Lower leg skin (tissue), 4 donors: ENCODE measurements around the gene CBFA2T3. TPM values are rescaled to one million over a fixed set of nuclear protein-coding genes. Genes with fewer than 3 reads are reported as not detected.

Experiments used
- DNase-seq, 2 donors: peaks; one replicate each; pipeline ENCODE4 v3.0.0-alpha.2; 2019; ENCODE audit warnings: low spot score in 2 of 2
- H3K4me3 ChIP-seq: fragments of 200-600 bp; sonication (generic); 2 replicates; pipeline ENCODE4 v1.5.1; 2017; ENCODE audit warnings: mild to moderate bottlenecking, low read depth; ENCODE audit not compliant: poor library complexity, severe bottlenecking
- POLR2A ChIP-seq, 2 donors: fragments of 450-650 bp; IDR thresholded peaks; one replicate each; pipeline ENCODE4 v1.6.1; 2016 to 2017; ENCODE audit warnings: antibody characterized with exemption in 2 of 2, mild to moderate bottlenecking in 1 of 2, moderate library complexity in 1 of 2
- WGBS, 2 donors: methylation state at CpG; one replicate each; pipeline ENCODE4 v1.1.5; 2018; 5-methylcytosine and 5-hydroxymethylcytosine counted together
- intact Hi-C: fragments of 100-400 bp; cut with DNase I; formaldehyde crosslinking; loops from one replicate; pipeline ENCODE4 v1.15.0; 2023; ENCODE audit warnings: low total_unique reads
- total RNA-seq, 4 donors: library from RNA; depleted of rRNA; stranded (reverse); fragments of >200 nt; gene quantifications; one replicate each; pipeline ENCODE4 v1.1.0, GENCODE V29; 2016
- TF ChIP-seq, protein P1 (sequence below), 3 donors: fragments of 450-650 bp; IDR thresholded peaks; one replicate each; pipeline ENCODE4 v1.5.1; 2016; ENCODE audit warnings: antibody characterized with exemption in 3 of 3, mild to moderate bottlenecking in 3 of 3, moderate library complexity in 2 of 3

Gene CBFA2T3
- total RNA-seq, 4 donors from 2014 or later = 0.93 to 4.4 (median 2.9) TPM

DNA sequence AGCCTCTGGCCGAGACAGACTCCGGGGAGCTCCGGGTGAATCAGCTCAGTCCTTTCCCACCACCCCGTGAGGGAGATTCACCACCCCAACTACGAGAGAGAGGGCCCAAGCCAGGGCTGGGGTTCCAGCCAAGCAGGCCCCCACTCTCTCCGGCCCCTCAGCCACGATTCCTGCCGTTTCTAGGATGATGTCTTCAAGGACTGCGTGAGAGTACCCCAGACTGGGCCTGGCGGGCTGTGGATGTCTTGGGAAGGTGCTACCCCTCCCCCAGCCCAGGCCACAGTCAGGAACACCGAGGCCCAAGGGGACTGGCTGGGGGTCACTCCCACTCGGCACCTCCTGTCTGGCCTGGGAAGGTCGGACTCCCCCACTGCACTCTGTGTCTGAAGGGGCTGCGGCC, 89.0 kb downstream of the CBFA2T3 start:
- H3K4me3 ChIP-seq = no peak overlapping the region
- no peak for TF ChIP-seq POLR2A (IDR thresholded peaks at IDR 0.05)
- TF ChIP-seq, protein P1, sequence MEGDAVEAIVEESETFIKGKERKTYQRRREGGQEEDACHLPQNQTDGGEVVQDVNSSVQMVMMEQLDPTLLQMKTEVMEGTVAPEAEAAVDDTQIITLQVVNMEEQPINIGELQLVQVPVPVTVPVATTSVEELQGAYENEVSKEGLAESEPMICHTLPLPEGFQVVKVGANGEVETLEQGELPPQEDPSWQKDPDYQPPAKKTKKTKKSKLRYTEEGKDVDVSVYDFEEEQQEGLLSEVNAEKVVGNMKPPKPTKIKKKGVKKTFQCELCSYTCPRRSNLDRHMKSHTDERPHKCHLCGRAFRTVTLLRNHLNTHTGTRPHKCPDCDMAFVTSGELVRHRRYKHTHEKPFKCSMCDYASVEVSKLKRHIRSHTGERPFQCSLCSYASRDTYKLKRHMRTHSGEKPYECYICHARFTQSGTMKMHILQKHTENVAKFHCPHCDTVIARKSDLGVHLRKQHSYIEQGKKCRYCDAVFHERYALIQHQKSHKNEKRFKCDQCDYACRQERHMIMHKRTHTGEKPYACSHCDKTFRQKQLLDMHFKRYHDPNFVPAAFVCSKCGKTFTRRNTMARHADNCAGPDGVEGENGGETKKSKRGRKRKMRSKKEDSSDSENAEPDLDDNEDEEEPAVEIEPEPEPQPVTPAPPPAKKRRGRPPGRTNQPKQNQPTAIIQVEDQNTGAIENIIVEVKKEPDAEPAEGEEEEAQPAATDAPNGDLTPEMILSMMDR (IDR thresholded peaks at IDR 0.05) = no peak
- WGBS, 2 donors = 58 to 76% methylated on average over 10 to 13 of the region's 14 CpGs
- no peak for DNase-seq
- intact Hi-C loops = no loop called here

DNA sequence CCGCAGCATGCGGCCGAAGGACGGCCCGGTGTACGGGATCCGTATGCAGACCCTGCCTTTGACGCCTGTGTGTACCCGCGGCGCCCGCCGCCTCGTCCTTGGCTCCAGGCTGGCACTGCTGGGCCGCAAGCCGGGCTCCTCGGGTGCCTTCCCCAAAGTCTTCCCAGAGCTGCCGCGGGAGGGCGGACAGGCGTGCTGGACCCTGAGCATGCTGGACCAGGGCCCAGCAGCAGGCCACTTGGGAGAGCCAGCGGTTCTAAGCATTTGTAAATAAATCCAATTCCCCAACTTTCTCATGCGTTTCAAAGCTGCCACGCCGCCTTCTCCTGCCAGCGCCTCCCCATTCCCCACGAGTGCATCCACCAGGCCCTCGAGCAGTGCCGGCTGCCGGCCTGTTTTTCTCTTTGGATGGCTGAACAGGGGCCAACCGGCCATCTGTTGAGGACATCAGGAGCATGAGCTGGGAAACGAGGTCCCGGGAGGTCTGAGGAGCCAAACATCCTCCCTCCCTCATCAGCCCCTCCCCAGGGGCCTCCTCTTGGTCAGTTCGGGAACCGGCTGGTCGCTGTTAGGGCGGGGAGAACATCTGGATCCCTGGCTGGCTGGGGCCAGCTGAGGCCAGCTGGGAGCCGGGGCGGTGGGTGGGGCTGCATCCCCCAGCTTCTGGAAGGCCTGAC, 90.0 kb downstream of the CBFA2T3 start:
- H3K4me3 ChIP-seq = no peak overlapping the region

DNA sequence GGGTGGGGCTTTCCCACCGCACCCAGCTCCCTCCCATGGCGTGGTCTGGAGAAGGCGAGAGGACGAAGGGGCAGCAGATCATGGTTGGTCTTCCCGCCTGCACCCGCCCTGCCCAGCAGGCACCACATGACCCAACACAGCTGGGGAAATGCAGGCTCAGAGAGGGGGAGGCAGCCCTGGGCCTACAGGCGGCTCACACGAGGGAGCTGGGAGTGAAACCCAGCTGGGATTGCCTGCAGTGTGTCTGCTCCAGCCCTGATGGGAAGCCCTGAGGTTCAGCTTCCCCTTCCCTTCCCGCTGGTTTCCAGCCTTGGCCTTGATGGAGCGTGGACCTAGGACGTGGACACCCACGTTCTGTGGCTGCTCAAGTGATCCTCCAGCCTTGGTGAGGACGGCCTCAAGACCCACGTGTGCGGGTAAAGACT, 90.6 kb downstream of the CBFA2T3 start:
- no peak overlapping the region for H3K4me3 ChIP-seq
- intact Hi-C loops = no loop called here
- WGBS, 2 donors = 82 to 90% methylated on average over 8 to 14 of the region's 15 CpGs
- TF ChIP-seq POLR2A (IDR thresholded peaks at IDR 0.05) = no peak
- TF ChIP-seq, protein P1 (IDR thresholded peaks at IDR 0.05) = no peak
- DNase-seq = no peak

More for the DNA sequence above, 90.0 kb downstream of the CBFA2T3 start:
- intact Hi-C loops = no loop called here
- DNase-seq = no peak
- WGBS, 2 donors = 65 to 71% methylated on average over 24 to 33 of the region's 39 CpGs
- TF ChIP-seq, protein P1 (IDR thresholded peaks at IDR 0.05) = no peak
- no peak for TF ChIP-seq POLR2A (IDR thresholded peaks at IDR 0.05)

DNA sequence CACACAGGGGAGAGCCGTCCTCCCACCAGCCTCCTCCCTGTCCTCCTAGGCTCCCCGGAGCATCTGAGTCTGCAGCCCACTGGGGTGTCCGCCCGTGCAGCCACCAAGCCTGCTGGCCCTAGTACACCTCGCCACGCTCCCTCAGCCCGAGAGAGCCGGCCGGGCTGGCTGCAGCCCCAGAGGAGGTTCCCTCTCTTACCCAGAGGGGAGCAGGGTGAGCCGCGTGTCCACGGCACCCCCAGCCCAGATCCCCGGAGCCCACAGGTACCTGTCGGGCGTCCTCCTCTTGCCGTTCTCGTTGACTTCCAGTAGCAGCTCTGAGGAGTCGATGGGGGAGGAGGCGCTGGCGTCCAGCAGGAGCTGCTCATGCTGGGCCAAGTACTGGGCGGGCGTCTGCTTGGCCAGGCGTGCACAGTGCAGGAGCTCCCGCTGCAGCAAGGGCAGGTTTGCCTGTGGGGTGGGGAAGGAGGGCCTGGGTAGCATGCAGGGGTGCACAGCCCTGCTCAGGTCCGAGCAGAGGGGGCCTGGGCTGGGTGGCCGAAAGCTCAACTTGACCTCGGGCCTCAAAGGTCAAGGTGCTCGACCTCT, 91.2 kb downstream of the CBFA2T3 start:
- WGBS, 2 donors = 86 to 89% methylated on average over 13 to 17 of the region's 28 CpGs
- intact Hi-C loops = no loop called here
- H3K4me3 ChIP-seq = no peak overlapping the region
- TF ChIP-seq, protein P1 (IDR thresholded peaks at IDR 0.05) = no peak
- no peak for TF ChIP-seq POLR2A (IDR thresholded peaks at IDR 0.05)
- no peak for DNase-seq

DNA sequence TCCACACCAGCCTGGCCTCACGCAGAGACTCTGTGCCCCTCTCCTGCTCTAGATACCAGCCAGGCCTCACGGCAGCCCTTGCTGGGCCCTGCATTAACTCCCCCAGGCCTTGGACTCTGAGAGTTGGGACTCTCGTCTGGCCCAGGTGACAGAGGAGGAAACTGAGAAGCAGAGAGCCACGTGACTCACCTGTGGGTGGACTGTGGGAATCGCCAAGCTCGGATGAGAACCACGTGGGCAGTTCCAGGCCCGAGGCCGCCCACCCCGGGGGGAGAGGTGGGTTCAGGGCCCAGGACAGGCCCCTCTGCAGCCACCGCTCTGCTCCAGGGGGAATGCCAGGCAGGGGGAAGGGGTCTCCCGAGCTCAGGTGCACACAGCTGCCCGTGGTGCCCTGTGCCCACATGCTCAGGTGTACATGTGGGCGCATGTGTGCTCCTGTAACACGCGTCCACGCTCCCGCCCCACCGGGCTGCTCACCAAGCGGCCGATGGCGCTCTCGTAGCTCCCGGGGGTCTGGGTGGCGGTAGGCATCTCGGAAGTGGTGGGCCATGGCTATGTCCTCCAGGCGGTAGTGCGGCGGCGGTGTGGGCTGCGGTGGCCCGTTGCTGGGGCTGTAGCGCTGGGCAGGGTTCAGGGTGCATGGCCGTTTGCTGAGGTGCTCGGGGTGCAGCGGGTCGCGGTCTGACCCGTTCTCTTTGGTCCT, 92.3 kb downstream of the CBFA2T3 start:
- no peak for DNase-seq
- WGBS, 2 donors = 95 to 96% methylated on average over 37 to 39 of the region's 39 CpGs
- TF ChIP-seq, protein P1 (IDR thresholded peaks at IDR 0.05) = no peak
- TF ChIP-seq POLR2A (IDR thresholded peaks at IDR 0.05) = no peak
- intact Hi-C loops = no loop called here
- no peak overlapping the region for H3K4me3 ChIP-seq
